Ovary (tissue), 3 donors: ENCODE data around the gene BOK.

ENCODE experiments used
- CTCF ChIP-seq, 3 donors: fragments of 450-650 bp in 2 of 3; fragments of 200-600 bp in 1 of 3; IDR thresholded peaks; one replicate each; pipeline versions ENCODE4 v1.5.1 to v1.8.0; 2016 to 2022; ENCODE audit warnings: antibody characterized with exemption in 3 of 3, mild to moderate bottlenecking in 1 of 3
- POLR2A ChIP-seq: fragments of 450-650 bp; IDR thresholded peaks from one replicate; pipeline ENCODE4 v1.6.1; 2017; ENCODE audit warnings: antibody characterized with exemption, mild to moderate bottlenecking, moderate library complexity
- donor health status: DM: no; HTN: no; CAD: no.

DNA sequence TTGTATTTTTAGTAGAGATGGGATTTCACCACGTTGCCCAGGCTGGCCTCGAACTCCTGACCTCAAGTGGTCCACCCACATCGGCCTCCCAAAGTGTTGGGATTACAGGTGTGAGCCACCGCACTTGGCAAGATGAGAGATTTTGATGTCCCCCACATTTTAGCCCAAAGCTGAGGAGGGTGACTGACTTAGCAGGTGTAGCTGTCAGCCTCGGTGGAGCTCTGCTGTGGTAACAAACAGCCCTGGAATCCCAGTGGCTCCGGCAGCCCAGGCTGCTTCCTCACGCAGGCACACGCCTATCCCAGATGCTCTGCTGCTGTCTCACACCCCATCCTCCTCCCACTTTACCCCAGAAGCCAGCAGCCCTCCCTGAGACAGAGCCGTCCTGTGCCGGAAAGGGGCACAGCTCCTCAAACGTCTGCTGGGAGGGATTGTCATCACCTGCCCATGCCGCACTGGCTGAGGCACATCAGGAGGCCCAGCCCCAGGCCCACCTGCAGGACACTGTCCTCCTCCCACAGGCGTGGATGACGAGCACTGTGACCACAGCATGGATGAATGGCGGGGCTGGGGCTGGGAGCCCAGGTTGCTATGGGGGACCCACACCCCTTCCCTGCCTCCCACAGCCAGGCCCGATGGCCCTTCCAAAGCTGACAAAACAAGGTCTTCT, 10.6 kb upstream of the BOK start:
- no peak for TF ChIP-seq POLR2A
- no peak for TF ChIP-seq CTCF (IDR thresholded peaks at IDR 0.05)
